Stimulated activated CD4-positive, alpha-beta T cell treated with anti-CD3 and anti-CD28 coated beads, Interleukin-1b, Interleukin-23, amount 100 ng/mL, for 24 hours (primary cell): ENCODE data around the gene ZNF678.
"Not testable (repeated sequence)": the region's sequence is repeated elsewhere in the genome, so short reads cannot be mapped to it uniquely, and the experiment has no call there.

Source experiments
- DNase-seq, 4 experiments: peaks; one replicate each; pipeline ENCODE4 v3.0.0-alpha.2; 2020; ENCODE audit warnings: low read depth in 4 of 4, low spot score in 1 of 4

The ZNF678 gene

DNA sequence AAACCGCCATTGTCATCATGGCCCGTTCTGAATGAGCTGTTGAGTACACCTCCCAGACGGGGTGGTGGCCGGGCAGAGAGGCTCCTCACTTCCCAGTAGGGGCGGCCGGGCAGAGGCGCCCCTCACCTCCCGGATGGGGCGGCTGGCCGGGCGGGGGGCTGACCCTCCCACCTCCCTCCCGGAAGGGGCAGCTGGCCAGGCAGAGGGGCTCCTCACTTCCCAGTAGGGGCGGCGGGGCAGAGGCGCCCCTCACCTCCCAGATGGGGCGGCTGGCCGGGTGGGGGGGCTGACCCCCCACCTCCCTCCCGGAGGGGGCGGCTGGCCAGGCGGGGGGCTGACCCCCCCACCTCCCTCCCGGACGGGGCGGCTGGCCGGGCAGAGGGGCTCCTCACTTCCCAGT is 147.1 kb downstream of the ZNF678 start:
- DNase-seq: not testable (repeated sequence)

DNA sequence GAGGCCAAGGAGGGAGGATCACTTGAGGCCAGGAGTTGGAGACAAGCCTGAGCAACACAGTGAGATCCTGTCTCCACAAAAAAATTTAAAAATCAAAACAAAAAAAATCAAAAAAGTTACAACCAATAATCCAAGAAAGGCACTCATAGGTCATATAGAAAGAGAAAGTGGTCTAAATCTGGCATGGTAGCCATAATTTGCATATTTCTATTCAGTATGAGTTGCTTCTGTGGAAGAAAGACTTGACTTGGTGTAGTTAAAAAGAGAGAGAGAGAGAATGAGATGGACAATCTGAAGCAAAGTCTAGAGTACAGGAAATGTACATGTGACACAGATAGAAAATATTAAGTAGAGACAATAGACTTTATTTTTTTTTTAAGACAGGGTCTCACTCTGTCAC is 149.3 kb downstream of the ZNF678 start:
- no peak for DNase-seq

DNA sequence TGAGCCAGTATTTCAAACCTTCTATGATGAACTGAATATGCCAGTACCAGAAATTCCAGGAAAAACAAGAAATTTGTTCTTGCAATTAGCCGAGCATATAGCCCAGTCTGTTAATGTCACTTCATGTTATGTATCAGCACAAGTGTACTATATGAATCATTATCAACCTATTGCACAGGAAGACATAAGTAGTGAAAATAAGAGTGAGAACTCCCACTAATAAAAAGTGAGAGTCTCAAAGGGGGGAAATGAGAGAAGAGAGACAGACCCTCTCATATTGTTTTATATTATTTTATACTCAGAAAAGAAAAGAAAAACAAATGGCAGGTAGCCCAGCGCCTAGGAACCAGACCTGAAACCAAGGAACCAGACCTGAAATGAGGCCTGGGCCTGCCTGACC is 155.6 kb downstream of the ZNF678 start:
- DNase-seq: no peak

DNA sequence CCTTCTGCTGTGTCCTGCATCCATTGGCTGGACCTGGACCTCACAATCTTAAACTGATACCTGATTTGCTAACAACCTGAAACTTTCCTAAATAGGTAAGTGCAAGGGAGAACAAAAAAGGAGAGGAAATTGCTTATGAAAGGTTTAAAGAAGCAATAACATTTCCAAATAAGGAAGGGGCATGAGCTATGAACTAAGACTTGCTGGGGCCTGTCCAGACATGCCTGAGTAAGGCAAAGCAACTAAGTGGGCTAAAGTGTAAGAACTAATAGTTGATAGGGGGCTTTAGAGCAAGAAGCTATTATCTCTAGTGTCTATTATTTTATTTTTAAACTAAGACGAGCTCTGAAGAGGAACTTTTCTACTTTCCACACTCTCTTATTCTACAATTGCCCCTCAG is 160.1 kb downstream of the ZNF678 start:
- DNase-seq: no peak

DNA sequence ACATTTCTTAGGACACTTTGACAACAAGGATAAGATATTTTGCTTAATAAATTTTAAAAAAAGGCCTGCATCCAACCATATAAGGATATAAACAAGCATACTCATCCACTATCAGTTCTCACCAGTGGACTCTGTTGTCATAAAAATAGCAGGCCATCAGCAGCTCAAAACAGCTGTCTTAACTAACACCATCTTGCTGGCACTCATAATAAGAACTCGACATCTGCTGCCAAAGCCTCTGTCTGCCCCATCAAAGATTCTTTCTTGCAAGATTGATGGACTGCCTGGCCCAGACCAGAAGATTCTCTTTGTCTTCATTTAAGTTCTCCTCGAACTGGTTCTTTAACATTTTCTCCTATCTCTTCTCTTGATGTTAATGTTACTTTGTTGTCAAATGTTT is 161.7 kb downstream of the ZNF678 start:
- DNase-seq: no peak

DNA sequence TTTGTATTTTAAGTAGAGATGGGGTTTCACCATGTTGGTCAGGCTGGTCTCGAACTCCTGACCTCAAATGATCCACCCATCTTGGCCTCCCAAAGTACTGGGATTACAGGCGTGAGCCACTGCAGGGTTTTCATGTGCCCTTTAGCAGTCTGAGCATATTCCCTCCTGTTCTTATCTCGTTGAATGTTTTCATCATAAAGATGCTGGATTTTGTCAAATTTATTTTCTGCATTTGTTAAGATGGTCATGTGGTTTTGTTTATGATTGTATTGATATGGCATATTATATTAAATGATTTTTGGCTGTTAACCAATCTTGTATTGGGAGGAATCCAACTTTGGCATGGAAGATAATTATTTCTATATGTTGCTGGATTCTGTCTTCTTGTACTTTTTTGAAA is 163.0 kb downstream of the ZNF678 start:
- DNase-seq: no peak
